GM18861 (cell line): ENCODE results near the gene GYPA.
"Not testable (repeated sequence)": the region's sequence is repeated elsewhere in the genome, so short reads cannot be mapped to it uniquely, and the experiment has no call there.

Experiments used
- ATAC-seq: cut with Tn5 transposase; IDR thresholded peaks from one replicate; pipeline ENCODE4 v1.9.1; 2021; ENCODE audit not compliant: unreplicated experiment

GYPA gene

GRCh38 chr4:144129336-144129875, 11.1 kb downstream of the GYPA start:
- ATAC-seq: not testable (repeated sequence)

DNA sequence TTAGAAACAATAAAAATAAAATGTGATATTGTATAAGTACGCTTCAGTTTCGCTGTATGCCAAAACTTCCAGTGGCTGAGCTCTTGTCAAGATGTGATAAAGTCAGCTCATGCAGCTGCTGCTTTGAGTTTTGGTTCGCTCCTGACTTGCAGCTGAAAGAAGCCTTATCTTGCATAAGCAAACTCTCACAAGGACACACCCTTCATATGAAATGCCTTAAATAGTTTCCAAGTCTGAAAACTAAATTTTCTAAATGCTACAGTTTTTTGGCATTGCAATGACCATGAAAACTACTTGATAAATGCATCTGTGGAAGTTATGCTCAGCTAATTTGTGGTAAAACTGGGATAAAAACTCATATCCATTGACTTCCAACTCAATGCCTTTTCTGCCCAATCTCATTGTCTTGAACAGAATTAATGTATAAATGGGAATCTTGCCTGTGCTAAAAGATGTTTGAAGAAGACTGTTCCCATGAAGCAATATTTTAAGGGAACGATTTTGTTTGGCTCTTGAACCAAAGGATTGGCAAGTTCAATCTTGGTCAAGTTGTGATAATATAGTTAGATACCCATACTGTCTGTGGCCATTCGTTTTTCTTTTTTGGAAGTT, 11.7 kb downstream of the GYPA start:
- not testable (repeated sequence) for ATAC-seq

DNA sequence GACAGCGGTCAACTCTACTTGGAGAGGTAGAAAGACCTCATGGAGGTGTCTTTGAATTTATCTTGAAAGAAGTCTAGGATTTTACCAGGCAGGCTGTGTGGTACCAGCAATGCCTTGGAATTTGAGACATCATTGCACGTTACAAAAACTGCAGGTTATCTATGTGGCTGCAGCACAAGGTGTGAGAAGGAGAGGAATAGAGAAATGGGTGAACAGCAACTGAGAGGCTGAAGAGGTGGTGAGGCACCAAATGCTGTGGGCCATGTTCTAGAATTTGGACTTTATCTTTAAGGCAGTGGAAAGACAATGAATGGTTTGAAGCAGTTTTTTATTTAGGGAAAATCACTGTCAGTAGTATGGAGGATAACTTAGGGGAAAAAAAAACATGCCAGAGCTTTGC, 15.4 kb downstream of the GYPA start:
- not testable (repeated sequence) for ATAC-seq

DNA sequence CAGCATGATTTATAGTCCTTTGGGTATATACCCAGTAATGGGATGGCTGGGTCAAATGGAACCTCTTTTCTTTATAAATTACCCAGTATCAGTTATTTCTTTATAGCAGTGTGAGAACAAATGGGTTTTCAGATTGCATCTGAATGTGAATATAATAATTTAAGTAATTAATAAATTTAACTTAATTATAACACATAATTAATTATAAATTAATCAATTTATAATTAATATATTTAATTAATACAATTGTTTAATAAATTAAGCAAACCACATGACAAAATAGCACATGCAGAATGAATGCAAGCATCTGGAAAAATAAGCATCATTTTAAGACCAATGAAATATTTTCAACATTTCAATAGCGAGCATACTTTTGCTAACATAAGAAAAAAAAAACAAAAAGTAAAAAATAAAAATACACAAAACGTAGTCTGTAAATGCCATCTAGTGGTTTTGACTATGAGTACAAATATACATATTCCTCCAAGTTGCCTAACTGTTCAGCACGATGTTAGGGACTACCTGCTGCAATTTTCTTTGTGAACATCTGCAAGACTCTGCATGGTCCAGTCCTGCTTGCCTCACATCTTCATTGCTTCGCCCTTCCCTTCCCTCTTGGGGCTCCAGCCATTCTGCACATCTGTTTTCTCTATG, 16.4 kb downstream of the GYPA start:
- ATAC-seq: not testable (repeated sequence)

DNA sequence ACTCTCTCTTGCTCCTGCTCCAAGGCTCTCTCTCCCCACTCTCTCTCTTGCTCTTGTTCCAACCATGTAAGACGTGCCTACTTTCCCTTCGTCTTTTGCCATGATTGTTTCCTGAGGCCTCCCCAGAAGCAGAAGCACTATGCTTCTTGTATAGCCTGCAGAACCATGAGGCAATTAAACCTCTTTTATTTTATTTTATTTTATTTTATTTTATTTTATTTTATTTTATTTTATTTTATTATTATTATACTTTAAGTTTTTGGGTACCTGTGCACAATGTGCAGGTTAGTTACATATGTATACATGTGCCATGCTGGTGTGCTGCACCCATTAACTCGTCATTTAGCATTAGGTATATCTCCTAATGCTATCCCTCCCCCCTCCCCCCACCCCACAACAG, 17.2 kb downstream of the GYPA start:
- ATAC-seq: not testable (repeated sequence)

DNA sequence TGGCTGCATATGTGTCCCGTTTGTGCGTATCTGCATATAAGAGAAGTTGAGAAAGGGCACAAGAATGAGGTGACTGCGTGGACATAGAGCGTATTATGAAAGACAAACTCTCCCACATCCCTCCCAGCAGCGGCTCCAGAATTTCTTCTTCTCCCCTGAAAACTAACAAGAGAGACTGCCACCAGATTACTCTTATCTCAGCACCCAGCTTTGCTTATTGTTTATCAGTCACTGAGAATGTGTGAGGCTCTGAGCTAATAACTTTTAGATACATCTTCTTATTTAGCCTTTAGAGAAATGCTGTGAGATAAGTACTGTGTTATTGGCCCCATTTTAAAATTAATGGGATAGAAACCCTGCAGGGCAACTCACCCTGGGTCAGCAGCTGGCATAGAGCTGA, 20.8 kb downstream of the GYPA start:
- ATAC-seq: not testable (repeated sequence)

GRCh38 chr4:144115519-144115918, 25.0 kb downstream of the GYPA start:
- ATAC-seq: no peak

GRCh38 chr4:144113546-144113945, 27.0 kb downstream of the GYPA start:
- ATAC-seq: no peak

DNA sequence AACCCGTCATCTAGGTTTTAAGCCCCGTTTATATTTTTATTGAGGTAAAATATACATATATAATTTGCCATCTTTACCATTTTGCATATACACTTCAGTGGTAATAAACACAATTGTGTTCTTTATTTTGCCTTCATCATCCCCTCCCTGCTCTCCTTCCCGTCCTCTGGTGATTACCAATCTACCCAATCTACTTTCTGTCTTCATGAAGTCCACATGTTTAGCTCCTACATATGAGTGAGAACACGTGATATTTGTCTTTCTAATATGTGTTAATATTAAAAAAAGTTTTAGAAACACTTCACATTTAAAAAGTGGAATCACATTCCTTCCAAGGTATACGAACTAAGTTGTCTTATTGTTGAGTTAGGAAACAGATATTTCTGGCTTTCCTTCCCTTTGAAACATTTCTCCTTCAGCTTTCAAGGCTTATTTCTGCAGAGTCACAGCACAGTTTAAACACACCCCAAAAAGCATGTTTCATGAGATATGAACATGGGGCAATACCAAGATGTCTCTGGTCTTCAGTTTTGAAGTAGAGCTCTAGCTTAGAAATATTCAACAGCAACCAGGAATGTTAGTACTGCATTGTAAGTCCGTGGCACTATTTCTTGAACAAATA, 35.9 kb downstream of the GYPA start:
- no peak for ATAC-seq

DNA sequence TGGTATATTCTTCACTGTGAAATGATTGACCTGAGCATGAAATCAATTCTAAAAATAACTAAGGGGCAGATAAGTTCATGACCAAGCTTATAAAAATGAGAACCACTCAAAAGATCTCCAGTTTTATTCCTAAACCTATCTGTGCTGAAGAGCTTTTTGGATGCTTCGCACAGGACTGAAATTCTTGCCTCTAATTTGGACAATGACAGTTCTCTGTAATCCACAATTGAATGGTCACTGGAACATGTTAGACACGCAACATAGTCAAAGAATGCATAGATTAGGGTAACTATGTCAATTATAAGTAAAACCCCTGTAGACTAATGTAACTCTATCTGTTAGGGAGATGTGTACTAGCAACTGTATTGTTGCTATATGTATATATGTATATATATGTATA, 42.7 kb downstream of the GYPA start:
- not testable (repeated sequence) for ATAC-seq

DNA sequence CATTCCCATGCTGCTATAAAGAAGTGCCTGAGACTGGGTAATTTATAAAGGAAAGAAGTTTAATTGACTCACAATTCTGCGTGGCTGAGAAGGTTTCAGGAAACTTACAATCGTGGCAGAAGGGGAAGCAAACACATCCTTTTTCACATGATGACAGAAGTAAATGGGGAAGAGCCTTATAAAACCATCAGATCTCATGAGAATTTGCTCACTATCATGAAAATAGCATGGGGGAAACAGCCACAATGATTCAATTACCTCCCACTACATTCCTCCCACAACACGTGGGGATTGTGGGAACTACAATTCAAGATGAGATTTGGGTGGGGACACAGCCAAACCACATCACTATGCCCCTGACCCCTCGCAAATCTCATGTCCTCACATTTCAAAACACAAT, 46.5 kb downstream of the GYPA start:
- ATAC-seq: not testable (repeated sequence)

DNA sequence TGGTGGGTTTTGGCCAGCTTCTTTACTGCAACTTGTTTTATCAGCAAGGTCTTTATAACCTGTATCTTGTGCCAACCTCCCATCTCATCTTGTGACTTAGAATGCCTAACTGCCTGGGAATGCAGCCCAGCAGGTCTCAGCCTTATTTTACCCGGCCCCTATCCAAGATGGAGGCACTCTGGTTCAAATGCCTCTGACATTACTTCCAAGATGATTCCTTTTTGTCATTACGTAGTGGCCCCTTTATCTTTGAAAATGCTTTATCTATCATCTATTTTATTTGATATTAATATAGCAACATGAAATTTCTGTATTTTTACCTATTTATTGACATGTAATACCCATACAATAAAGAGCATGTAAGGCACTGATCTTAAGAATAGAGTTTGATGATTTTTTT, 49.3 kb downstream of the GYPA start:
- ATAC-seq: not testable (repeated sequence)

GRCh38 chr4:144090744-144091143, 49.8 kb downstream of the GYPA start:
- ATAC-seq: no peak

- not testable (repeated sequence) for ATAC-seq
Observed at GRCh38 chr4:144082053-144082452, 58.5 kb downstream of the GYPA start.

- not testable (repeated sequence) for ATAC-seq
Observed at GRCh38 chr4:144080135-144080534, 60.4 kb downstream of the GYPA start.

GRCh38 chr4:144078746-144079145, 61.8 kb downstream of the GYPA start:
- ATAC-seq: not testable (repeated sequence)

DNA sequence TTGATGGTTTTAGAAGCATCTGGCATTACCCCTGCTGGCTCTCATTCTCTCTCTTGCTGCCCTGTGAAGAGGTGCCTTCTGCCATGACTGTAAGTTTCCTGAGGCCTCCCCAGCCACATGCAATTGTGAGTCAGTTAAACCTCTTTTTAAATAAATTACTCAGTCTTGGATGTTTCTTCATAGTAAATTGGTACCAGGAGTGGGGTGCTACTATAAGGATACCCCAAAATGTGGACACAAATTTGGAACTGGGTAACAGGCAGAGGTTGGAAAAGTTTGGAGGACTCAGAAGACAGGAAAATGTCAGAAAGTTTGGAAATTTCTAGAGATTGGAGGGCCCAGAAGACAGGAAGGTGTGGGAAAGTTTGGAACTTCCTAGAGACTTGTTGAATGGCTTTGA, 79.0 kb downstream of the GYPA start:
- not testable (repeated sequence) for ATAC-seq

- not testable (repeated sequence) for ATAC-seq
Observed at GRCh38 chr4:144060234-144060859, 80.2 kb downstream of the GYPA start.
